Endothelial cell (in vitro differentiated cells): ENCODE data around the gene CAPNS1. TPM values are rescaled to one million over a fixed set of nuclear protein-coding genes. Genes with fewer than 3 reads are reported as not detected.

Experiments
- DNase-seq: peaks from one replicate; pipeline ENCODE4 v3.0.0; 2021; ENCODE audit warnings: low spot score
- H3K27ac Mint-ChIP-seq: one replicate; pipeline ENCODE4 v1.8.0; 2021; ENCODE audit warnings: mixed read lengths, inconsistent platforms; ENCODE audit not compliant: unreplicated experiment
- H3K27me3 Mint-ChIP-seq: one replicate; pipeline ENCODE4 v1.8.0; 2021; ENCODE audit warnings: mild to moderate bottlenecking, moderate library complexity, mixed read lengths, inconsistent platforms; ENCODE audit not compliant: unreplicated experiment
- H3K36me3 Mint-ChIP-seq: one replicate; pipeline ENCODE4 v1.8.0; 2021; ENCODE audit warnings: mild to moderate bottlenecking, low read depth, mixed read lengths, inconsistent platforms; ENCODE audit not compliant: unreplicated experiment
- H3K4me1 Mint-ChIP-seq: one replicate; pipeline ENCODE4 v1.8.0; 2021; ENCODE audit warnings: mild to moderate bottlenecking, mixed read lengths, inconsistent platforms; ENCODE audit not compliant: unreplicated experiment
- H3K4me3 Mint-ChIP-seq: one replicate; pipeline ENCODE4 v1.8.0; 2021; ENCODE audit warnings: mild to moderate bottlenecking, mixed read lengths, inconsistent platforms; ENCODE audit not compliant: unreplicated experiment
- H3K9me3 Mint-ChIP-seq: one replicate; pipeline ENCODE4 v1.8.0; 2021; ENCODE audit warnings: mixed read lengths, inconsistent platforms; ENCODE audit not compliant: unreplicated experiment
- total RNA-seq: library from RNA; stranded (reverse); fragmentation: NEBNext Ultra II Directional; extraction: Animal tissue kit (Norgen Biotek cat#: 25700); gene quantifications from one replicate; pipeline ENCODE4 v1.2.1, GENCODE V29; 2021; ENCODE audit not compliant: unreplicated experiment
- TF ChIP-seq, protein P1 (sequence below): fragments of 200-600 bp; sonication (generic); IDR thresholded peaks from one replicate; pipeline ENCODE4 v1.5.0; 2021; ENCODE audit warnings: antibody characterized with exemption; ENCODE audit not compliant: unreplicated experiment

CAPNS1 gene
- total RNA-seq, 1 donor from 2014 or later: 901 TPM

- H3K27me3 Mint-ChIP-seq: peaks cover 9% of the 10 kb centered on the region
- H3K4me1 Mint-ChIP-seq: peaks cover 15% of the 10 kb centered on the region
- no peak overlapping the region for H3K27ac Mint-ChIP-seq
- TF ChIP-seq, protein P1, sequence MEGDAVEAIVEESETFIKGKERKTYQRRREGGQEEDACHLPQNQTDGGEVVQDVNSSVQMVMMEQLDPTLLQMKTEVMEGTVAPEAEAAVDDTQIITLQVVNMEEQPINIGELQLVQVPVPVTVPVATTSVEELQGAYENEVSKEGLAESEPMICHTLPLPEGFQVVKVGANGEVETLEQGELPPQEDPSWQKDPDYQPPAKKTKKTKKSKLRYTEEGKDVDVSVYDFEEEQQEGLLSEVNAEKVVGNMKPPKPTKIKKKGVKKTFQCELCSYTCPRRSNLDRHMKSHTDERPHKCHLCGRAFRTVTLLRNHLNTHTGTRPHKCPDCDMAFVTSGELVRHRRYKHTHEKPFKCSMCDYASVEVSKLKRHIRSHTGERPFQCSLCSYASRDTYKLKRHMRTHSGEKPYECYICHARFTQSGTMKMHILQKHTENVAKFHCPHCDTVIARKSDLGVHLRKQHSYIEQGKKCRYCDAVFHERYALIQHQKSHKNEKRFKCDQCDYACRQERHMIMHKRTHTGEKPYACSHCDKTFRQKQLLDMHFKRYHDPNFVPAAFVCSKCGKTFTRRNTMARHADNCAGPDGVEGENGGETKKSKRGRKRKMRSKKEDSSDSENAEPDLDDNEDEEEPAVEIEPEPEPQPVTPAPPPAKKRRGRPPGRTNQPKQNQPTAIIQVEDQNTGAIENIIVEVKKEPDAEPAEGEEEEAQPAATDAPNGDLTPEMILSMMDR: no peak
- H3K36me3 Mint-ChIP-seq: peaks cover 44% of the 10 kb centered on the region
- H3K9me3 Mint-ChIP-seq: no peaks in the 10 kb centered on the region
- H3K4me3 Mint-ChIP-seq: peak overlapping the region; percentile 76
- DNase-seq: peak; percentile 22
These were observed 11.5 kb downstream of the CAPNS1 start for GRCh38 chr19:36151144-36152018.

DNA sequence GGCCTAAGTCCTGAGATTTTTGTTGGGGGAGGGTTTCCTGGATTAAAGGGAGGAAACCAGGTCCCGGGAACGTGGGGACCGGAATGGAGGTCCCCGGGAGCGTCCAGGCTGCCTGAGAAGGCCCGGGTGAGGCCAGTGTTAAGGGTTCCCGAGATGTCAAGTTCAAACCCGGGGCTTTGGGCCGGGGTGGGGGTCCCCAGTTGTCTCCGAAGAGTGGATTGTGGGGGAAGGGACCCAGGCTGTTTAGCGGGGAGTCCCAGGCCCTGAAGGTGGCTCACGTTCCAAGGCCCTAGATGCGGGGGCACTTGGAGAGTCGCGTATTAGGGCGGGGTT is 12.1 kb downstream of the CAPNS1 start:
- peaks cover 38% of the 10 kb centered on the region for H3K36me3 Mint-ChIP-seq

DNA sequence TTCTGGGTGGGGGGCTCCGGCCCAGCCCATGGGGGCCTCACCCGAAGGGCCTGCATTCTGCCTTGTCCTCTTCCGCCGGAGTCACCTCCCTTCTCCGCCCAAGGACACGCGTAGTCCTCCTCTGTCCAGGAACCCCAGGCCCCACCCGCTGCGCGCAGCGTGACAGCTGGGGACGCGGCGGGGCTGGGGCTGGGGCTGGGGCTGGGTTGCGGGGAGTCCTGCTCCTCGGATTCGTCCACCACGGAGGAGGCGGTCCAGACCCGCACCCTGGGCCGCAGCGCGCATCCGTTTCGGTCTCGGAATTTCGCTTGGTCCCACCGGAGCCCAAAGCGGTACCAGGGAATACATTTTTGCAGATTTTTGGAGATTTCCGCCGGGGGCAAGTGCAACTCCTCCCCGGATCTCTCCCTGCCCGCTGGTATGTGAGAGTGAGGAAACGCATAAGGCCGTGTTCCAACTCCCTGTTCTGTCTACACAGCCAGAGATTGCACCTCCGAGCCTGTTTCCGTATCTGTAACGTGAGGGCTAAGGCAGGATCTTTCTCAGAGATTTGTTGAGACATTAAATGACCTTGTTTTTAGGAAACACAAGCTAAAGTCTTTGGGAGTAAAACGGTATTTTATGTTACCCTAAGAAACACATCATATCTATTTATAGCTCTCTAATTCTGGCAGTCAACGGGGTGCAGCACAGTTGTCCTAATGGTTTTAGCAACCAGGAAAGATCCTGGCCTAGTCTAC is 12.7 kb downstream of the CAPNS1 start, which contains the start of gene COX7A1:
COX7A1 (minus strand) TSS at position 96 of the 740 bp plus-strand sequence; CDS start at position 56, 40 bp downstream.
- peak within 1 kb of the TSS; percentile 51 for H3K4me3 Mint-ChIP-seq
- DNase-seq: no peak
- TF ChIP-seq, protein P1: no peak
- peaks cover 22% of the 10 kb centered on the region for H3K4me1 Mint-ChIP-seq
- H3K36me3 Mint-ChIP-seq: peaks cover 34% of the 10 kb centered on the region
- H3K9me3 Mint-ChIP-seq: no peaks in the 10 kb centered on the region
- H3K27me3 Mint-ChIP-seq: peaks cover 7% of the 10 kb centered on the region
- H3K27ac Mint-ChIP-seq: no peak within 1 kb of the TSS

More for the DNA sequence above, 12.1 kb downstream of the CAPNS1 start:
- Mint-ChIP-seq H3K9me3 (no peaks in the 10 kb centered on the region), H3K4me1 (peaks cover 21% of the 10 kb centered on the region), H3K4me3 (peak overlapping the region; percentile 51), H3K27ac (no peak overlapping the region), H3K27me3 (peaks cover 10% of the 10 kb centered on the region)
- TF ChIP-seq, protein P1: no peak
- DNase-seq: no peak

- Mint-ChIP-seq H3K27ac (no peak overlapping the region), H3K4me1 (peaks cover 22% of the 10 kb centered on the region), H3K27me3 (peaks cover 9% of the 10 kb centered on the region), H3K36me3 (peaks cover 32% of the 10 kb centered on the region), H3K4me3 (no peak overlapping the region), H3K9me3 (no peaks in the 10 kb centered on the region)
- DNase-seq: no peak
- TF ChIP-seq, protein P1: no peak
These were observed 13.3 kb downstream of the CAPNS1 start for GRCh38 chr19:36153126-36153525.
